Activated T-helper 1 cell treated with anti-CD3 and anti-CD28 coated beads, Interleukin-2, amount 50 U/mL, for 16 hours (primary cell): Measurements from ENCODE around the gene ANKH.
"Not testable (repeated sequence)": the region's sequence is repeated elsewhere in the genome, so short reads cannot be mapped to it uniquely, and the experiment has no call there.

Experiments used
- DNase-seq, 2 donors: peaks; one replicate each; pipeline ENCODE4 v3.0.0-alpha.2; 2020; ENCODE audit warnings: low read depth in 1 of 2, low spot score in 1 of 2

ANKH gene

GRCh38 chr5:14859150-14859549, 12.4 kb downstream of the ANKH start:
- no peak for DNase-seq

DNA sequence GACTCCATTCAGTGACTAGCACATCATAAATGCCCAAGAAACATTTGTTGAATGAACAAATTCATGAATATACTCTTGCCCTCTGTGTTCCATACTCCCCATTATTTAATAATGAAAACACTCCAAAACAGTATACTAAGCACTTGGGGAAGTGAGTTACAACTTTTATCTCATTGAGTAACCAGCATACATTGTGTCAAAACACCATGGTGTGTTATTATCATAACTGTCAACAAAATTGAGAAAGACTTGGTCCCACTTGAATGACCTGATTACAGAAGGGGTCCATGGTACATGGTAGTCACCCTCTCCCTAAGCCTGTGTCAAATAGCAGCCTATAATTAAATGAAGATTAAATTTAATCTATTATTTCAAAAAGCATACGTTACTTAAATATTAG, 16.2 kb downstream of the ANKH start:
- DNase-seq = no peak

- DNase-seq = no peak
These were observed 16.8 kb downstream of the ANKH start for GRCh38 chr5:14854799-14855198.

DNA sequence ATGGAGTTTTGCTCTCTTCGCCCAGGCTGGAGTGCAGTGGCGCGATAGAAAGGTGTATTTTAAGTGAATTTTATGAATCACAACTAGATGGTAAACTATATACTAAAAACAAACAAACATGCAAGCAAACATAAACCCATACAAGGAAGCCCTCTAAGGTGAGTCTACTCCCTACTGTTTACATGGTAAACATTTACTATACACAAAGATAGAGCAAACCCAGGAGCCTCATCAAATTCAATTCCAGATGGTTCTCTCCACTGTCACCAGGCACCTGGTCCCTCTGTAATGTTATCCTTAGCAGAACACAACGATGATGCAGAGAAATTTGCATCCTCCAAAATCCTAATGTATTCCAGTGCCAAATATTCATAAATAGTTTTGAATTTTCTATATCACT, 17.9 kb downstream of the ANKH start:
- DNase-seq = no peak

GRCh38 chr5:14852779-14853178, 18.8 kb downstream of the ANKH start:
- no peak for DNase-seq

DNA sequence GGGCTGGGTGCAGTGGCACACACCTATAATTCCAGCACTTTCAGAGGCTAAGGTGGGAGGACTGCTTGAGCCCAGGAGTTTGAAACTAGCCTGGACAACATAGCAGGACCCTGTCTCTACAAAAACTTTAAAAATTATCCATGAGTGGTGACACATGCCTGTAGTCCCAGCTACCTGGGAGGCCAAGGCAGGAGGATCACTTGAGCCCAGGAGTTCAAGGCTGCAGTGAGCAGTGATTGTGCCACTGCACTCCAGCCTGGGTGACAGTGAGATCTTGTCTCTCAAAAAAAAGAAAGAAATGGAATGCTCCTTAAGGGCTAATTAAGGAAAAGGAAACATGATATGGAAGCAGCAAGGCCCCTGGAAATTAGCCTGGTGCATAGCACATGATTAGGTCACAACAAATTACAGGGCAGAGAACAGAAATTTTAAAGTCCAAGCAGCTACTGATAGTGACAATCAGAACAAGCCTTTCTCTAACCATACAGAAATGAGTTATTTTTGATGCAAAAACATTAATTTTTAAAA, 19.5 kb downstream of the ANKH start:
- DNase-seq = no peak

DNA sequence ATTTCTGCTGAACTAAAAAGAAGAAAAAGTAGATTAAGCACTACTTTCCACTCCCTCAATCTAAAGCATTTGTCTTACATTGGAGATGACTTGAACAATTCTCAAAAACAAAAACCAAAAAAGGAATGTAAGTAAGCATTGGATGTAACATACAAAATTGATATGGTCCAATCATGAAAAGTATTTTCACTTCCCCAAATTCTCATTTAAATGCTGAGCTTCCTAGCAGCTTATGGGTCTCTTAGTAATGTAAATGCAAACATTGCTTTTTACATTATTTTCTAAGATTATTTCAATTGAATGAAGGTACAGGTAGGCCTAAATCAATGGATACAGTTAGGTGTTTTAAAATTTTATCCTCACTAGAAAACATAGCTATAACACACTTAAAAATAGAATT, 20.0 kb downstream of the ANKH start:
- no peak for DNase-seq

GRCh38 chr5:14851050-14851419, 20.5 kb downstream of the ANKH start:
- no peak for DNase-seq

DNA sequence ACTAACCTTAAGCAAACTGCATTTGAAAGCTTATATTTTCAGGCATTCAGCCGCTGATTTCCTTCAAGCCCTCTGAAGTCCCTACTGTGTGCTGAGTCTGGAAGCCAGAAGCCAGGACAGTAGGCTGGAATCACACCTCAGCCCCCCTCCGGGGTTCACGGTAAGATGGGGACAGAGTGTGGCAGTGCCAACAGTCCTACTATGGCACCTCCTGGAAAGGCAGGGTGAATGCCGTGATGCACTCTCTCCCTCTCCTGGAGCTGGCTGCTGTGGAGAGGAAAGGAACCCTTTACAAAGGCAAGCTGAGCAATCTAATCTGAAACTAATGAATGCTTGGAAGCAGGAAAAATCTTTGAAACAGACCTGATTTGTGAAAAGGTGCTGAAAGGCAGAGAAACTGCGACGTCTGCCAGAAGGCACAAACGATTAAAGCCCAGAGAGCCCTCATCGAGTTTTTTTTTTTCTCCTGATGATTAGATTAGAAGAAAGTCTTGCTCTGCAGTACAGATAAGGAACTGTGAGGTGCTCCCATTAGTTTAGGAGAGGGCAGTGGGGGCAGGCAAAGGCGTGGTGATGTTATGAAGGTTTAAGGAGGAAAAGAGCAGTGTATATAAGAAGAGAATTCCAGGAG, 21.0 kb downstream of the ANKH start:
- DNase-seq = no peak

GRCh38 chr5:14849516-14850294, 21.9 kb downstream of the ANKH start:
- DNase-seq = no peak

GRCh38 chr5:14848942-14849341, 22.6 kb downstream of the ANKH start:
- not testable (repeated sequence) for DNase-seq

DNA sequence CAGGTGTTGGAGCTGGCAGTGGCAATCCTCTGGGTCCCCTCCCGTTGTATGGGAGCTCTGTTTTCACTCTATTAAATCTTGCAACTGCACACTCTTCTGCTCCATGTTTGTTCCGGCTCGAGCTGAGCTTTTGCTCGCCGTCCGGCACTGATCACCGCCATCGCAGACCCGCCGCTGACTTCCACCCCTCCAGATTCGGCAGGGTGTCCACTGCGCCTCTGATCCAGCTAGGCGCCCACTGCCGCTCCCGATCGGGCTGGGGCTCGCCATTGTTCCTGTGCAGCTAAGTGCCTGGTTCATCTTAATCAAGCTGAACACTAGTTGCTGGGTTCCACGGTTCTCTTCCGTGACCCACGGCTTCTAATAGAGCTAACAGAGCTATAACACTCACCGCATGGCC, 23.2 kb downstream of the ANKH start:
- no peak for DNase-seq

DNA sequence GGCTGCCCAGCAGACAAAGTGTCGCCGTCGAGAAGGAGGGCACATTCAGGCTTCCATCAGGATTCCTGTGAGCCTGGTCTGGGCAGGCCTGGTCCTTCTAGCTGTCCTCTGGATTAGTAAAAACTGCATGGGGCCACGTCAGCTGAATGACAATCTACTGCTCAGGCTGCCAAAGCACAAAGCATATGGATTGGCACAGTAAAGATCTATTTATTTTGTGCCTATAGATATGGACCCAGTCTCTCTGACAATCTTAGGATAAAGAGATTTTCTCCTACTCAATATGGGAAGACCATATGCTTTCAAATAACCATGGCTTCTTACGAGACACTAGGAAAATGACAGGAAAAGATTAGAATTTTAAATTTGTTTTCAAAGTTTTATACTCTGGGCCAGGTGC, 24.1 kb downstream of the ANKH start:
- DNase-seq = no peak

DNA sequence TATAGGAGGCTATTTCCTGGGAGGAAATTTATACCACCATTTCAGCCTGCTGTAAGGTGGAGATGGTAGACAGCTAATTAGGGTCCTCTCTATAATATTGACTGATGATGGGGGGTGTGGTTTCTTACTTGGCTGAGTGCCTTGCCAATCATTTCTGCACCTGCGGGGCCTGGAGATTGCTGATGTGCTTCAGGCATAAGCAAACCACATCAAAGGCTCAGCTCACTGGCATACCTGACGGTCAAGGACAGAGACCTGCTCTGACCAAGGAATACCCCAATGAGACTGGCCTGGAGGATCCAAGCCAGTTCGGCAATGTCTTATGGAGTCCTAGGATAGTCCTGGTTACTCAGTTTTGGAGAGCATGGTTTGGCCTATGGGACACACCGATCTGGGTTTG, 29.5 kb downstream of the ANKH start:
- no peak for DNase-seq

DNA sequence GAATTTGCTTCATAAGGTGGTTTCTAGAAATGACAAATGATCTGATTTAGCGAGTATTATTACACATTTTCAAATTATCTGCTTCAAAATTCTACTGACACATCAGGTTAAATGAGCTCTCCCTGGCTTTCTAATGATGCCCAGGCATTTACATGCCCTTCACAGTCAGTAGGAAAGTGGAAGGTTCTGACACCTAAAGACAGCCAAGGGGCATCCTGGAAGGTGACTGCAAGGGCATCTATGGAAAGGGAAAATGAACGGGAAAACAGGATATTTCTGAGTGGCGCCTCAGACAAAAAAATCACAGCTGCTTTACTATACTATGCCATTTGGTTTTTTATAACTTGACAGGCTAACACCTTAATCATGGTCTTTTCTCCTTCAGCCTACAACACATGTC, 31.0 kb downstream of the ANKH start:
- no peak for DNase-seq

DNA sequence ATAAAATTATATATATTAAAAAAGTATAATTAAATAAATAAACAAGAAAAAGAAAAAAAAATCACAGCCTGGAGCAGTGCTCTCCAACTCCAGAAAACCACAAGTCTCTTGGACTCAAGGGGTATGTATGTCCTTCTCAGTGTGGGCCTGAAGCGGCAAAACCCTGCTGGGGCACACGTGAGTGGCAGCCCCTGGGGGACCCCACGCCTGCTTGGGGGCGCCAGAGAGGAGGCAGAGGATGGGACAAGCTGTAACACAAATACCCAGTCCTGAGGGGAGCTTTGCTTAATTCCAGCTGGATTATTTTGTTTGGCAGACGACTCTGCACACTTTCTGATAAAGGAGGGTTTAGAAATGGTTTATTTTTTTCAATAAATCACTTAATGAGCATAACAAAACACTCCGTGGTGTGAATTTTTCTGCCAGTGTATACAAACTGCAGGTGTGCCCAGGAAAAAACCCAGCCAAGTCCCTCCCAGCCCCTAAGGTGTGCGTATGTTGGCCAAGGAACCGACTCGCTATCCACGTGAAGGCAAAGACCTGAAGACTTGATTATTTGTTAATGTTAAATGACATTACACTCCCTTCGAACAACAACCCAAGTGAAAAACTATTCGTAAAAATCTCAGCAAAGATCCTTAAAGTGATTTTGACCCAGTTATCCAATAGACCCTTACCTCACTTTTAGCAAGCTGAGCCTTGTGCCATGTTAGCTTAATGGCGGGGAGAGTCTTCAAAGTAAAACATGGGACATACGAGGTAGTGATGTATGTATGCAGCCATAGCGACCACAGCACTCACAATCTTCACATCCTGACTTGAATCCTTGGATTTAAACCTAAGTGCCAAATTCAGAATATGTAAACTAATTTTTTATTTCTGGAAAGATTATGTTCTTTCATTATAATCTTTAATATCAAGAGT, 32.9 kb downstream of the ANKH start:
- DNase-seq = no peak

DNA sequence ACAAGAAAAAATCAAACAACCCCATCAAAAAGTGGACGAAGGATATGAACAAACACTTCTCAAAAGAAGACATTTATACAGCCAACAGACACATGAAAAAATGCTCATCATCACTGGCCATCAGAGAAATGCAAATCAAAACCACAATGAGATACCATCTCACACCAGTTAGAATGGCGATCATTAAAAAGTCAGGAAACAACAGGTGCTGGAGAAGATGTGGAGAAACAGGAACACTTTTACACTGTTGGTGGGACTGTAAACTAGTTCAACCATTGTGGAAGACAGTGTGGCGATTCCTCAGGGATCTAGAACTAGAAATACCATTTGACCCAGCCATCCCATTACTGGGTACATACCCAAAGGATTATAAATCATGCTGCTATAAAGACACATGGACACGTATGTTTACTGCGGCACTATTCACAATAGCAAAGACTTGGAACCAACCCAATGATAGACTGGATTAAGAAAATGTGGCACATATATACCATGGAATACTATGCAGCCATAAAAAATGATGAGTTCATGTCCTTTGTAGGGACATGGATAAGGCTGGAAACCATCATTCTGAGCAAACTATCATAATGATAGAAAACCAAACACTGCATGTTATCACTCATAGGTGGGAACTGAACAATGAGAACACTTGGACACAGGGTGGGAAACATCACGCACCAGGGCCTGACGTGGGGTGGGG, 34.0 kb downstream of the ANKH start:
- DNase-seq = not testable (repeated sequence)

DNA sequence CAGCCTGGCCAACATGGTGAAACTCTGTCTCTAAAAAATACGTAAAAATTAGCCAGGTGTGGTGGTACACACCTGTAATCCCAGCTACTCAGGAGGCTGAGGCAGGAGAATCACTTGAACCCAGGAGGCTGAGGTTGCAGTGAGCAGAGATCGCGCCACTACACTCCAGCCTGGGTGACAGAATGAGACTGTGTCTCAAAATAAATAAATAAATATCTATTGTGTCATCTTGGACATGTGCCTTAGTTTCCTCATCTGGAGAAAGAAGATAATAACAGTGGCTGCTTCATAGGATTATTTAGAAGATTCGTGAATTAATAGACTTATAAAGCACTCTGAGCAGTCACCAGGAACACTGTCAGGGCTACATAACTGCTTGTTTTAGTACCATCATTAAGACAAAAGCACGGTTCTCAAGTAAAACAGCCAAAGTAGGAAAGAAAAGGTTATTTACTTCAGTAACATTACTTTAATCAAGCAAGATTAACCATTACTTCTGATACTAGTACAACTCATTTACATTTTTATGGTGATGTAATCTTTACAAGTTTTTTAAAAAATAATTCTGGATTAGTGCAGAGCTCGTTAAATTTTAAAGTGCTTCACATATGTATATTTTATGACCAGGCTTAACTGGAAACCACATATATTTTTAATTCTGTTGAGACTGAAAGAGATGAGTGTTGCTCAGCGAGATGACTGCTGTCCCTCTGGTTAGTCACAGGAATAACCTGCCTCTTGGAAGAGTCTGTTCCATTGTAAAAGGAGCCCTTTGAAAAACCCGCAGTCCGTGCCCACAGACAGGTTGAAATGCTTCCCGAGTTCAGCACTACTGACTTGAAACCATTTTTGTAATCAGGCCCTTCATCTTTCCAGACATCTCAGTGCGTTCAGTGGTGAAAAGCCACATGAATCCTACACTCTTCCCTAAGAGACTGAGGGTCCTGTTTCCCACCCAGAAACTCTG, 36.7 kb downstream of the ANKH start:
- no peak for DNase-seq

DNA sequence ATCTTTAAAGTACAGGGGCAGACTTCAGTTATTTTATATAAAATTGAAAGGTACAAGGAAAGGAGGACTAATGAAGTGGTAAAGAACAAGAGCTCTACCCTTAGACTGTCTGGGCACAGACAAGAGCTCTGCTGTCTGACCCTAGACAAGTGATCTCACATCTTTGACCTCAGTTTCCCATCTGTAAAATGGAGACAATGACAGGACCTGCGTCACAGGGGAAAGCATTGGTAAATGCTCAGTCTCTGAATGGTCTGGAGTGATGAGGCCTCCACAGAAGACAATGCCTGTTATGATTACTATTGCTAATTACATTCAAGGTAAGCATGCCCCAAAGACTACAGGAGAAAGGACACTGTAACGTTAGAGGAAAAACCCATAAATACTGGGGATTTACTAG, 37.5 kb downstream of the ANKH start:
- DNase-seq = no peak

- no peak for DNase-seq
These were observed 40.6 kb downstream of the ANKH start for GRCh38 chr5:14831006-14831338.
